Suppressor macrophage (primary cell): ENCODE data around the gene MRPL2.
A peak's percentile ranks its signal among the peaks of the same experiment; 100 is the strongest.
"Not testable (repeated sequence)": the region's sequence is repeated elsewhere in the genome, so short reads cannot be mapped to it uniquely, and the experiment has no call there.

Experiments
- DNase-seq, 4 experiments: peaks; one replicate each; pipeline ENCODE4 v3.0.0-alpha.2; 2020 to 2022

The MRPL2 gene

DNA sequence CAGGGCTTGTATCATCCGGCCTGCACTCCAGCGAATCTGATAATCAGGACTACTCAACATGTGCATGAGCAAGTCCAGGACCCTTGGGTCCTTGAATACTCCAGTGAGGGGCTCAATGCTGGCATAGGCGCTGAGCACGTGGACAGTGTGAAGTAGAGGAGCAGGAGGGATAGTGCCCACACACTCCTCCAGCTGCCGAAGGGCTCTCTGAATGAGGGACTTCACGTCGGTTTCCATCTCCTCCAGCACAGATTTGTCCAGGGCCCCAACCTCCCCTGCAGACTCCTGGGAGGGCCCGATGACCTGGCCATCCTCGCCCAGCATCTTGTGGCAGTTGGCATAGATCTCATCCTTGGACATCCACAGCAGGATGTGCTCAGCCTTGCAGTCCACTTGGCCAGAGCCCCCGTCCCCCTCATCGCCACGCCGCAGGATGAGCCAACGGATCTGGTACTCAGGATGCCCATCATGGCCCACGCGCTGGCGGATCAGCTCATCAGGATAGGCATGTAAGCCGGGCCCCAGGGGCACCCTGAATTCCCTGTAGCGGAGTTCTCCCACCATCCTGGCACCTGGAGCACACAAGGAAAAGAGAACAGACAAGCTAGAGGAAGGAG is 6.9 kb downstream of the MRPL2 start:
- no peak for DNase-seq

DNA sequence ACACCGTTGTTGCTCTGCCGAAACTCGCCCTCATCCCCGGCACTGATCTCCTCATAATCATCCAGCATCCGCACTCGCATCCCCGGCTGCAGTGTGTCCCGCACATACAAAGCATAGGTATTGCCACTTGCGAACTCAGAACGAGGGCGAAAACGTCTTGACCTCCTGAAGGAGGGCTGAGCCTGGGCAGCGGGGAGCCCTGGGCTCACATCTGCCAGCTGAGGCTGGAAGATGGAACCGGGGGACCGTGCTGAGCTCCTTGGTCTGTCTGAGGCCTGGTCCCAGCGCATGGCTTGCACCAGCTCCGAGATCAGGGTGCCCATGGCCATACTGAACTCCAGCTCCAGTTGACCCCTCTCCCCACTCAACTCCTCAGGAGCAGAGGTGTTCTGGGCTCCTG is 8.3 kb downstream of the MRPL2 start:
- no peak for DNase-seq

DNA sequence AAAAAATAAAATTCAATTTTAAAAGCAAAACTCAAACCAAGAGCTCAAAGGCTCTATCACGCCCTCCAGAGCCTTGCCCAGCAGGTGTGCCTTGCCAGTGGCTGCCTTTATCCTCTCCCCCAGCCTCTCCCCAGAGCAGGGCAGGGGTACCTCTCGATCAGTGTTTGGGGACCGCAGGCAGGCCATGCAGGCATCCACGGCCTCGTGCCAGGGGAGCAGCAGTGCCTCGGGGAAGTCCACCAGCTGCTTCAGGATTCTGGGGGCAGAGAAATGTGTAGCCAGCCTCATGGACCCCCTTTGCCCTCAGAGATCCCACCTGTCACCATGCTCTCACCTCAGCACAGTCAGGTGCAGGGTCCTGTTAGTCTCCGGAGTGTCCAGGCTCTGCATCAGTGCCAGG is 11.2 kb downstream of the MRPL2 start:
- no peak for DNase-seq

DNA sequence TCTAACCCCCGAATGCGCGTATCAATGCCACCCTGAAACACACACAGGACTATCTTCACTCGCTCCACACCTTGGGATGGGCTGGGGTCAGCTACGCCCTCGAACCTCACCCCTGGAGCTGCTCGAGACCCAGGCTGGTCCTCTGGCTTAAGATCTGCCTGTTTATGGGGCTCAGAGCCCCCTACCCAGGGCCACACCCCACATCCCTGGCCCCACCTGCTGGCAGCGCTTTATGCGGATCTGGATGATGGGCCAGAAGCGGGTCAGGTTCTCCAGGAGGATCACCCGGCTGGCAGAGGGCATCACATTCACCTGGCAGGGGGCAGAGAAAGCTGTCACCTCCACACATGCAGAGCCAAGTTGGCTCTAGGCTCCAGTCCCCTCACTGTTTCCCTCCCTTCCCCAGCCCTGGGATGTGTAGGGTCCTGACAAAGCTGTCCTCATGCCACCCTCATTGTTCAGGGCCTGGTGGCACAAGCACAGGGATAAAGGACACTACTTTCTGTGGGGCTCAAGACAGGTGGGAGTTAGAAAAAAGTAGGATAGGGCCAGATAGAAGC is 13.8 kb downstream of the MRPL2 start:
- DNase-seq, result no peak

DNA sequence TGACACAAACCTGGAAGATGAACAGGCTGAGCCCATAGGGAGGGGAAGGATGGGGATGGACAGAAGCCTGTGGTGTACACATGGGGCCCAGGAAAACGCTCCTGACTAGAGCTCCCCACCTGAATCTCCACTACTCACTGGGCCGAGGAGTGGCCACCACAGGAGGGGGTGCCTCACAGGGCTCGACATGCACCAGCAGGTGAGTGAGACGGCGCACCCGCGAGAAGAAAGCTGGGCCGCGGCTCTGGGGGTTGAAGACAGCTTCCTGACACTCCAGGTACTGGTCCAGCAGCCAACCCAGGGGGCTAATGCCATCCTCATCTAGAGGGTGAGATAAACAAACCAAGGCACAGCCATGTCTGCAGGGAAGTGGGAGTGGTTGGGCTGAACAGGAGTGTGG is 15.9 kb downstream of the MRPL2 start:
- no peak for DNase-seq

DNA sequence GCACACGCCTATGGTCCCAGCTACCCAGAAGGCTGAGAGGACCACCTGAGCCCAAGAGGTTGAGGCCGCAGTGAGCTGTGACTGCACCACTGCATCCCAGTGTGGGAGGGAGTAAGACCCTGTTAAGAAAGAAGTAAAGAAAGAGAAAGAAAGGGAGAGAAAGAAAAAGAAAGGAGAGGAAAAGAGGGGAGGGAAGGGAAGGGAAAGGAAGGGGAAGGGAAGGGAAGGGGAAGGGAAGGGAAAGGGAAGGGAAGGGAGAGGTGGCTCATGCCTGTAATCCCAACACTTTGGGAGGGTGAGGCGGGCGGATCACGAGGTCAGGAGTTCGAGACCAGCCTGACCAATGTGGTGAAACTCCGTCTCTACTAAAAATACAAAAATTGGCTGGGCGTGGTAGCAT is 17.8 kb downstream of the MRPL2 start:
- not testable (repeated sequence) for DNase-seq

DNA sequence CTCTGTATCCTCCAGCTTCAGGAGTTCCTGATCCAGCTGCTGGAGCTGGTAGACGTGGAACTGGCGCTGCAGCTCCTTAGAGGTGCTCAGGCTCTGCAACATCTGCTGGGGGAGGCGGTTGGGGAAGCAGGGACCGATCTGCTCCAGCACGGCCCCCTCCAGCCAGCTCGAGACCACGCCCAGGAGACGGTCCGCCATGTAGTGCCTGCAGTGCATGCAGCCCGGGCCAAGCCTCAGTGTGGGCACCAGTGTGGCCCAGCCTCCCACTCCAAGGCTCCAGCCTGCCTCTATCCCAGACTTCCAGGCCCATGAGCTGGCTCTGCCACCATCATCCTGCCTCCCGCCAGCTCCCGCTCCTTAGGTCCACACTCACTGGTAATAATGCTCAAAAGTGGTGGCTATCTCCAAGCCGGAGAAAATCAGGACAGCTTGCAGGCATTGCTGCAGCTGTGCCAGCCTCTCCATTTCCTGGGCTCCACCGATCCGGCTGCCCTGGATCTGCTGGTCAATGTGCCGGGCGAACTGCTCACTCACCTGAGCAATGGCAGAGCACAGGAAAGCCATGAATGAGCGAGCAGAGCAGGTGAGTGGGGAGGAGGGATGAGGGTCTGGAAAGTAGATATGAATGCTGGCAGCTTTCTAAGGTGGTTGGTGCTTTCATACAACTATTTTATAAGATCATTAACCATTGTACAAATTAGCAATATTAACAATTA is 18.5 kb downstream of the MRPL2 start:
- DNase-seq, result no peak

DNA sequence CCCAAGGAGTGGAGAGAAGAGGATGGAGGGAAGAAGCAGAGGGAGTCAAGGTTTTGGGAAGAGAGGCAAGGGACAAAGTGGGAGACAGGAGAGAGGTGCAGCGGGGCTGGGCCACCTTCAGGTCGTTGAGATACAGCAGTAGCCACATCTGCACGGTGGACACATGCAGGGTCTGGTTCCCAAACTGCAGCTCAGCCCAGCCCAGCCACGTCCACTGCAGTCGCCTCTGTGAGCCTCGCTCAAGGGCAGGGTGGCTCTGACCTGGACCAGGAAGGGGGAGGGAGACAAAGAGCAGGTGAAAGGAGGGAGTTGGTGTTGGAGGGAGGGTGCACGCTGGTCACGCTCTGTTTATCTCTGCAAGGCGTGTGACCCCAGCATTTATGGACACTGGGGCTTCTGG is 20.5 kb downstream of the MRPL2 start:
- DNase-seq, result no peak

DNA sequence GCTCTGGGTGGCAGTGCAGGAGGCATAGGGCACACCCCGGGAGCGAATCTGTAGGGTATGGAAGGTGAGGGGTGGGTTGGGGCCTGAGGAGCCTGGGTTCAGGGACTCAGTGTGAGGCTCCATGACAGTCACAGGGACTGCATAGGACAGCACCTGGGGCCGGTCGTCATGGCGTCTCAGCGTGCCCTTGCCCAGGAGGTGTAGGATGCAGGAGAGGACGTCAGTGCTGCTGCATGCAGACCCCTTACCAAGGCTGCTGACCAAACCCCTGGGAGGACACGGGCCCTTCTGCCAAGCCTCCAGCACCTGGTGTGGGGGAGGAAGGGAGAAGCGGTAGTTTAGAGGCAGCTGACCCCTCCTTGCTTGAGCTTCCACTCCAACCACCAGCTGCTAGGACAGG is 21.5 kb downstream of the MRPL2 start:
- DNase-seq, result no peak

DNA sequence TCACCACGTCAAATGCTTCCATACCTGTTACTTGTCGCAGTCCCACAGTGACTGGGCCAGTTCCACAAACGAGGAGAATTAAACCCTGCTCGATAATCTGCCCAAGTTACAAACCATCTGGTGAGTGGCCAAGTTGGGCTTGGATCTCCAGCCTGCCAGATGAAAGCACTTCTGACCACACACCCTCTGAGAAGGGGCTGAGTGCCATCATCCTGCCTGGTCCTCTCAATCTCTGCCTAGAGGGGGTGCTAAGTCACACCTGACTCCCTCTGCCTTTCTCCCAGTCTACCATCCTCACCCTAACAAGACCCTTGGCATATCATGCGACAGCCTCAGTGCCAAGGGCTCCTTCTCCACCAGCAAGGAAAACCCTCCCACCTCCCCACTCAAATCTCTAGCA is 22.0 kb downstream of the MRPL2 start:
- DNase-seq, result no peak

DNA sequence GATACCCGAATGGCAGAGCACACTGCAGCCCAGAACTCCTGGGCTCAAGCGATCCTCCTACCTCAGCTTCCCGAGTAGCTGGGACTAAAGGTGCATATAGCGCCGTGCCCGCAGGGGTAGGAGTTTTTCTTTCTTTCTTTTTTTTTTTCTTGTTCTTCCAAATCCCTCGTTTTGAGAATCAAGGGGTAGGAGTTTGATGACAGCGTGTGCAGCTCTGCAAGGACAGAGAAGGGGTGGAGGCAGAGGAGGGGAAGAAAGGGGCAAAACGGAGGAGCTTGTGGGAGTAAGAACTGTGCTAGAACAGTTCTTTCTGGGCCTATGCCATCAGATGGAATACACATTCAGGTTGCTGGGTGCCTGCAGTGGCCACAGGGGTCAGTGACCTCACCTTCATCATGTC is 22.5 kb downstream of the MRPL2 start:
- DNase-seq, result no peak

DNA sequence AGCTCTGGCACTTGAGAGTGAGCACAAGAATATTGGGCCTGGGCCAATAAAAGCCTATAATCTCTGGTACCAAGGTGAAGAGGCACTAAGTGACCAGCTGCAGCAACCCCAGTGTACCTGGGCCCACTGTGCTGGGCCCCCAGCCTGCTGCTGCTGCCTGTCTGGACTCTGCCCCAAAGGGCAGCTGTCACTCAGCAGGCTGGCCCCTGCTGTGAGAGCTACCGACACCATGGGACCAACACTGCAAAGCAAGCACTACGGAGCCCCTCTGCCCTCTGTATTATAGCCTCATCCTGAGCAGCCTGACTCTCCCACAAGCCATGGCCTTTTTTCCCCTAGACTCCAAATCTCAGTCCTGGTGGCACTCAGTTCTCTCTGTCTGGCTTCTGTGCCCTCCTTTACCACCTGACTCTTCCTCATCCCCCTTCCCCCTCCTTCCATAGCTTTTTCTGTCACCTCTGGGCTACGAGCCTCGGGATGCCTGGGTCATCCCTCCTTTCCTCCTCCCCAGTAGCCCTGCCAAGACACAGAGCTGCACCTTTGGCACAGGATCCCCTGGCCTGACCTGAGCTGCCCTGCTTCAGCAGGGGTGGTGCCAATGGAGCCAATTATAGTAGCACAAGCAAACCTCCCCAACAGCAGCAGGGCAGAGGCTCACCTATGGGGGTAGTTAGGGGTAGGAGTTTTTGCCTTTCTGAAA is 23.6 kb downstream of the MRPL2 start:
- DNase-seq, result no peak

DNA sequence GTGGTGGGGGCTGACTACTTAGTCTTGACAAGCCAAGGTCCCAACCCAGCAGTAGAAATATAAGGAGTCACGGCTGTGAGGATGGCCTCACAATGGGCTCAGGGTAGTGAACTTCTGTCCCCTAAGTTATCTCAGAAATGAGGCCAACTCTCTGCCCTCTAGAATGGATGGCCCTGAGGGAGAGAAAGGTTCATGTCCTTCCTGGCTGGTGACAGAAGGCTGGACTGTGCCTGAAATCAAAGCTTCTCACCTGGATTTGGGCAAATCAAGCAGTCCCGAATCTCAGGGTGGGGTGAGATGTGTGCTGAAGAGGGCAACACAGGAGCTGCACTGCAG is 25.1 kb downstream of the MRPL2 start:
- no peak for DNase-seq

DNA sequence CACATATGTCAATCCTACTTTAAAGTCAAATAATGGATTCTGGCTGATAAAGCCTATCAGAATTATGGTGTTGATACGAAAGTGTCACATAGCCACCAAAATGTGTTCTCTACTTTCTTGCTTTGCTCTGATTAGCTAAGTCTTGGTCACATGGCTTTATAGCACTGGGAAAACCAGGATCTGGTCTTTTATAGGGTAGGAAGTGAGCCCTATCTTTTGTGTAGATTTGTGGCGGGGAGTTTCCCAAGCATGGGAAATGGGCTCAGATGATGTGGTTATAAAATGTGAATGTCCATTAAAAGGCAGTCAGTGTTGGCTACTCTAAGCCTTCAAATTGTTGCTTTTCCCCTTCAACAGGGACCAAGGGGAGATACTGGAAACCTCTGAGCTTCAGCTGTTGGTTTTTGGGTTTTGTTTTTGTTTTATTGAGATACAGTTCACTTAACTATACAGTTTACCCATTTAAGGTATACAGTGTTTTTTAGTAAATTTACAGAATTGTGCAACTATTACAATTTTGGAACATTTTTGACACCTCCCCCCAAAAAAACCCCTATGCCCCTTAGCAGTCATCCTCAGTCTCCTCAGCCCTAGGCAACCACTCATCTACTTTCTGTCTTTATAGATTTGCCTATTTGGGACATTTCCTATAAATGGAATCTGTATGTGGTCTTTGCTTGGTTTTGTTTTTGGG is 25.6 kb downstream of the MRPL2 start:
- no peak for DNase-seq

DNA sequence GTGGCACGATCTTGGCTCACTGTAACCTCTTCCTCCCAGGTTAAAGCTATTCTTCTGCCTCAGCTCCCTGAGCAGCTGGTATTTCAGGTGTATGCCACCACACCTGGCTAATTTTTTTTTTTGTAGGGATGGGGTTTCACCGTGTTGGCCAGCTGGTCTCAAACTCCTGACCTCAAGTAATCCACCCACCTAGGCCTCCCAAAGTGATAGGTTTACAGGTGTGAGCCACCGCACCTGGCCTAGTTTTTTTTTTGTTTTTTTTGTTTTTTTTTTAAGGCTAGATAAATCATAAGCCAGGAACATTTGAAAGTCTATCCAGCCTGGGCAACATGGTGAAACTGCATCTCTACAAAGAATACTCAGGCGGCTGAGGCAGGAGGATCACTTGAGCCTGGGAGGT is 26.9 kb downstream of the MRPL2 start:
- no peak for DNase-seq

DNA sequence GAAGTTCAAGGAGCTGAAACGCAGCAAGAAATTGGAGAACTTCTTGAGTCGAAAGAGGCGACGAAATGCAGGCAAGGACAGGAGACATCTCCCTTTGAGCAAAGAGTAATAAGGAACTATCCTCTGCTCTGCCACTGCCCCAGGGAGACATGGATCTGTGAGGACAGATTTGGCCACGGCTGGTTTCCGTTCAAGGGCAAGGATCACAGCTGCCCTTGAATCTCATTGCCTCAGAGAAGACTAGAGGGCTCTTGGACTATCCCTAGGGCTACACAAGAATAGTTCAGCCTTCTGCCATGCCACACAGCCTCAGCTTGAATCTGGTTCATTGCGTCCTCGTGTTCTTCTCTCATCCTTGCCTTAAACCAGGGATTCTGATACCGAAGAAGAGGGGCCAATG is 30.1 kb downstream of the MRPL2 start:
- no peak for DNase-seq

DNA sequence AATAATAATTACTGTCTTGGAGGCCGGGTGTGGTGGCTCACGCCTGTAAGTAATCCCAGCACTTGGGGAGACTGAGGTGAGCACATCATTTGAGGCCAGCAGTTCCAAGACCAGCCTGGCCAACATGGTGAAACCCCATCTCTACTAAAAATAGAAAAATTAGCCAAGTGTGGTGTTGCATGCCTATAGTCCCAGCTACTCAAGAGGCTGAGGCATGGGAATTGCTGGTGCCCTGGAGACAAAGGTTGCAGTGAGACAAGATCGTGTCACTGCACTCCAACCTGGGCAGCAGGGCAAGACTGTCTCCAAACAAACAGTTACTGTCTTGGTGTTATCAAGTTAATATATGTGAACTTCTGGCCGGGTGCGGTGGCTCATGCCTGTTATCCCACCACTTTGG is 32.9 kb downstream of the MRPL2 start:
- no peak for DNase-seq

DNA sequence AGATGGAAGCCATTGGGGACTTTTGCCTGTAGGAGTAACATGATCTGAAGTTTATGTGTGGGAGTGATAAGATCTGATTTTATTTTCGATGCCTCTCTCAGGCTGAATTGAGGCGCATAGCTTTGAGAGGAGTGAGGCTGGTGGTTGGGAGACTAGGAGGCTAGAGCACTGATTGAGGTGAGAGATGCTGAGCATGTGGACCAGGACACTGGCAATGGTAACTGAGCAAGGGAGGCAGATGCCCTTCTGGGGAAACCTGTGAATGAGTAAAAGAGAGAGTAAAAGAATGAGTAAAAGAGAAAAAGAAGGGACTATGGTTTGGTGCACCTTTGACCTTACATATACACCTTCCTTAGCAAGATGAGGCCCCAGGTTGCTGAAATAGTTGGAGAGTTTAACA is 34.8 kb downstream of the MRPL2 start:
- no peak for DNase-seq

DNA sequence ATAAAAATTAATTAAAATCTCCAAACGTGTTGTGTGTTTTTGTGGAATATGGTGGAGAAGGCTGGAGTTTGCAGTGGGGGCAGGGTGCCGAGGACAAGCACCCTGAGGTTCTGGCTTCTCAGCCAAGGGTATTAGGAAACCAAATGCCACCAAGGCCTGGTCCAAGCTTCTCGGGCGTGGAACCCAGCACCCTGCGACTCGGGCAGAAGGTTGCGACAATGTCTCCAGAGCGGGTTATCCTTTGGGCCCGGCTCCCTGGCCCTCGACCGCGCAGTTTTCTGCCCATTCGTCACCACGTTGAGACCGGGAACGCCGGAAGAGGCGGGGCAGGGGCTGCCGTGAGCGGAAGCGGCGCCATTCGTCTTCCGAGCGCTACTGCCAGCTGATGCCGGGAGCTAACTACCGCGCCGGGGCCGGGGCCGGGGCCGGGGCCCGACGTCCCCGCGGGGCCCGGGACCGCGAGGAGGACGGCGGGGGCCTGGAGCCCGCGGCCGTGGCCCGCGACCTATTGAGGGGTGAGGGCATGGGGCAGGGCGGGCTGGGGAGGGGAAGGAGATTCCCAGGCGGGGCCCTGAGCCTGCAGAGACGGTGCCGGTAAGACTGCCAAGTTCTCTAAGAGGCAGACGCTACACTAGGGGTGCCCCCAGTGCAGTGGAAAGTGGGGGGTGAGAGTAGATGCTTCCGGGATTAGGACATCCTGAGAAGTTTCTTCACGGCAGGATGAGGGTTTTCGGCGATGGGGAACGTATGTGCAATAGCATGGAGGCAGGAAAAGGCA is 37.8 kb downstream of the MRPL2 start, which contains the start of gene RRP36:
Gene RRP36 (plus strand): TSS at position 354 of the 778 bp plus-strand sequence. CDS start 32 bp downstream, at position 386.
- peak; percentile 81 to 92 (median 86) for DNase-seq

DNA sequence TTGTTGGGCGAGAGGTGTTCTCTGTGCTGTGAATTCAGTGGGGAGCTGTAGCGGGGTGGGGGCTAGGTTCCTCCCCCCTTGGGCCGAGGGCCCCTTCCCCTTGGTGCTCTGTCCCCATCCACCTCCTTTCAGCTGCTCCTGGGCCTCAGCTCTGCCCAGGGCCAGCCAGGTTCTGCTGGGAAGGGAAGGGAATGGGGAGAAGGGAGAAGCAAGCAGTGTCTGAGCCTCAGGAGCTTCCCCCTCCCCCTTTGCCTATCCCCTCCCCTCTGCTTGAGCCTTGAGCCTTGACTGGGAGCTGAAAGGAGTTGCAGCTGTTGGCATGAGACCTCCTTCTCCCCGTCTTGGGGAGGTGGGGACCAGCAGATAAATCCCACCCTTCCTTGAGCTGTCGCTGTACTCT is 38.4 kb downstream of the MRPL2 start:
- DNase-seq, result no peak

DNA sequence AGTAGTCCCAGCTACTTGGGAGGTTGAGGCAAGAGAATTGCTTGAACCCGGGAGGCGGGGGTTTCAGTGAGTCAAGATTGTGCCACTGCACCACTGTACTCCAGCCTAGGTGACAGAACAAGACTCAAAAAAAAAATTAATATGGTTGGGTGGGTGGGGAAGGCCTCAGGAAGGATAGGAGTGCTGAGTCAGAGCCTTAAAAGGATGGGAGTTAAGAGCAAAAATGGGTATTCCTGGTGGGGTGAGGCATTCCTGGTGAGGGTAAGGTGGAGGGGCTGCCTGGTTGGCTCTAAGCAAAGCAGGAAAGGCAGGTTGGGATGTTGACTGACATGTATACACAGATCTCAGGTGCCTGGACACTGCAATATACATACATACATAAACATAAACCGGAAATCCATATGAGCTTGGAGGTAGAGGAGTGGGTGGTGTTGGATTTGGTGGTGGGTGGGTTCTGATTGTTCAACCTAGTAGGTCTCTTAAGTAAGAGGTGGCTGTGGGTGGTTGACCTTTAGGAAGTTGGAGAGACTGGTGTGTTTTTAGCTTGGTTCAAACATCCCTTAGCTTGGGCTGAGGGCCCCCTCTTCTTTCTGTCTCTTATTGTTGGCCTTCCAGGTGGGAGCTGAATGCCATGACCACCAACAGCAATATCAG is 39.1 kb downstream of the MRPL2 start:
- peak in 2 of 4 experiments; percentile 28 to 44 for DNase-seq

DNA sequence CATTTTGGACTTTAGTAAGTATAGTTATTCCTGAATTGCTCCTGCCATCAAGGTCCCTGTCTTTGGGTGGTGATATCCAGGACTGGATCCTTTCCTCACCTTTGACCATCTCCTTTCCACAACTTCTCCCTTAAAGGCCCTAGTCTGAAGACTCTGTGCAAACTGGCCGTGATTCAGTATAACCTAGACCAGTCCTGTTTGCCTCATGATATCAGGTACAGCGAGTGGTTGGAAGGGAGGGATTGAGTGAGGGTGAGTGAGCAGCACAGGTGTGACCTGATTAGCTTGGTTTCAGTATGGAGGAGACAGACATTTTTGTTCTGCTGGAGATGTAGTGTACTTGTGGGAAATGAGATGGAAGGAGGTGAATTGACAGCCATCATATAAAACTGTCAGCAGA is 40.1 kb downstream of the MRPL2 start:
- no peak for DNase-seq
